GM23248 (cell line): ENCODE data around the gene VSTM2B. TPM values are rescaled to one million over a fixed set of nuclear protein-coding genes. Genes with fewer than 3 reads are reported as not detected.
"Not testable (repeated sequence)": the region's sequence is repeated elsewhere in the genome, so short reads cannot be mapped to it uniquely, and the experiment has no call there.

ENCODE experiments used
- DNase-seq: peaks from one replicate; pipeline ENCODE4 v3.0.0-alpha.2; 2015
- H2AFZ ChIP-seq: fragments of 200-600 bp; sonication (generic); 2 replicates; pipeline ENCODE4 v1.6.1; 2016; ENCODE audit warnings: antibody characterized with exemption
- H3F3A ChIP-seq: fragments of 200-600 bp; sonication (generic); 2 replicates; pipeline ENCODE4 v1.6.1; 2016; ENCODE audit warnings: mild to moderate bottlenecking, antibody characterized with exemption, mixed run types; ENCODE audit not compliant: insufficient read depth
- H3K27ac ChIP-seq: fragments of 200-600 bp; sonication (generic); 2 replicates; pipeline ENCODE4 v1.5.1; 2016; ENCODE audit warnings: mild to moderate bottlenecking
- H3K27me3 ChIP-seq: fragments of 200-600 bp; sonication (generic); replicated peaks from 2 replicates; pipeline ENCODE4 v1.6.1; 2016; ENCODE audit warnings: mild to moderate bottlenecking; ENCODE audit not compliant: insufficient read depth
- H3K36me3 ChIP-seq: fragments of 200-600 bp; sonication (generic); 2 replicates; pipeline ENCODE4 v1.6.1; 2016; ENCODE audit warnings: low read depth, mild to moderate bottlenecking
- H3K4me1 ChIP-seq: fragments of 200-600 bp; sonication (generic); 2 replicates; pipeline ENCODE4 v1.6.1; 2016; ENCODE audit warnings: mild to moderate bottlenecking; ENCODE audit not compliant: insufficient read depth
- H3K4me2 ChIP-seq: fragments of 200-600 bp; sonication (generic); one replicate; pipeline ENCODE4 v1.6.1; 2016; ENCODE audit warnings: mild to moderate bottlenecking; ENCODE audit not compliant: unreplicated experiment
- H3K4me3 ChIP-seq: fragments of 200-600 bp; sonication (generic); 2 replicates; pipeline ENCODE4 v1.5.1; 2016; ENCODE audit warnings: mild to moderate bottlenecking
- H3K79me2 ChIP-seq: fragments of 200-600 bp; sonication (generic); 2 replicates; pipeline ENCODE4 v1.6.1; 2016; ENCODE audit warnings: mild to moderate bottlenecking; ENCODE audit not compliant: insufficient read depth
- H3K9ac ChIP-seq: fragments of 200-600 bp; sonication (generic); 2 replicates; pipeline ENCODE4 v1.6.1; 2016; ENCODE audit warnings: mild to moderate bottlenecking
- H3K9me2 ChIP-seq: fragments of 200-600 bp; sonication (generic); 2 replicates; pipeline ENCODE4 v1.6.1; 2016; ENCODE audit warnings: mixed run types, mild to moderate bottlenecking, moderate library complexity; ENCODE audit not compliant: insufficient read depth
- H3K9me3 ChIP-seq: fragments of 200-600 bp; sonication (generic); one replicate; pipeline ENCODE4 v1.6.1; 2017; ENCODE audit warnings: low read depth
- H4K20me1 ChIP-seq: fragments of 200-600 bp; sonication (generic); 2 replicates; pipeline ENCODE4 v1.6.0; 2016; ENCODE audit not compliant: insufficient read depth
- EZH2 ChIP-seq: fragments of 200-600 bp; sonication (generic); IDR thresholded peaks from 2 replicates; pipeline ENCODE4 v1.6.1; 2018; ENCODE audit warnings: antibody characterized with exemption, mild to moderate bottlenecking; ENCODE audit not compliant: insufficient read depth, poor library complexity, severe bottlenecking
- EZH2phosphoT487 ChIP-seq: fragments of 200-600 bp; sonication (generic); IDR thresholded peaks from 2 replicates; pipeline ENCODE4 v1.6.1; 2018; ENCODE audit warnings: antibody characterized with exemption, moderate library complexity, mild to moderate bottlenecking, low read depth; ENCODE audit not compliant: insufficient read depth
- WGBS, 2 experiments: methylation state at CpG; one replicate each; pipeline ENCODE4 v1.1.6; 2015 to 2017; ENCODE audit warnings: low lambda C conversion rate in 2 of 2, low coverage in 1 of 2; ENCODE audit errors: missing lambda C conversion rate in 2 of 2; 5-methylcytosine and 5-hydroxymethylcytosine counted together
- in situ Hi-C: fragments of 300-500 bp; cut with MboI; formaldehyde crosslinking; loops from 2 replicates; pipeline ENCODE4 v1.15.0; 2020
- polyA plus RNA-seq: library from polyadenylated mRNA; unstranded; fragments of >200 nt; fragmentation: Nextera tagmentation; extraction: Ambion mirVana; gene quantifications from 2 replicates; pipeline ENCODE4 v1.2.1, GENCODE V29; 2016
- total RNA-seq: library from RNA; depleted of rRNA; stranded (reverse); fragments of >200 nt; shearing (Covaris generic); gene quantifications from 2 replicates; pipeline ENCODE4 v1.2.3, GENCODE V29; 2014

VSTM2B gene
- total and polyA plus RNA-seq, 2 experiments from 2014 or later, result not detected

GRCh38 chr19:29483641-29483920, 42.2 kb upstream of the VSTM2B start:
- H2AFZ ChIP-seq, result no peak overlapping the region
- H3K36me3 ChIP-seq, result no peaks in the 10 kb centered on the region
- no peaks in the 10 kb centered on the region for H3F3A ChIP-seq
- H3K4me2 ChIP-seq, result no peak overlapping the region
- no peaks in the 10 kb centered on the region for H3K9me2 ChIP-seq
- H3K4me3 ChIP-seq, result no peak overlapping the region
- no peak overlapping the region for H3K9ac ChIP-seq
- H3K4me1 ChIP-seq, result no peaks in the 10 kb centered on the region
- H3K9me3 ChIP-seq, result no peaks in the 10 kb centered on the region
- no peaks in the 10 kb centered on the region for H4K20me1 ChIP-seq
- 66 to 69% methylated on average over 5 of the region's 5 CpGs for WGBS, 2 experiments
- in situ Hi-C loops, result no loop called here
- DNase-seq, result no peak
- 0 out of 2 replicates have a peak, but pooled peaks cover 8% of the 10 kb centered on the region for H3K27me3 ChIP-seq
- no peak for TF ChIP-seq EZH2
- TF ChIP-seq EZH2phosphoT487, result no peak
- H3K79me2 ChIP-seq, result no peaks in the 10 kb centered on the region
- no peak overlapping the region for H3K27ac ChIP-seq

GRCh38 chr19:29483944-29484581, 41.7 kb upstream of the VSTM2B start:
- Histone ChIP-seq H3K9me3 (no peaks in the 10 kb centered on the region), H3K4me1 (no peaks in the 10 kb centered on the region), H3F3A (no peaks in the 10 kb centered on the region), H3K4me3 (no peak overlapping the region), H3K9ac (no peak overlapping the region), H3K4me2 (no peak overlapping the region), H3K79me2 (no peaks in the 10 kb centered on the region), H2AFZ (no peak overlapping the region), H3K27ac (no peak overlapping the region), H3K27me3 (0 out of 2 replicates have a peak, but pooled peaks cover 8% of the 10 kb centered on the region), H4K20me1 (no peaks in the 10 kb centered on the region), H3K9me2 (no peaks in the 10 kb centered on the region), H3K36me3 (no peaks in the 10 kb centered on the region)
- TF ChIP-seq EZH2, result no peak
- TF ChIP-seq EZH2phosphoT487, result no peak
- in situ Hi-C loops, result no loop called here
- 16 to 25% methylated on average over 6 of the region's 6 CpGs for WGBS, 2 experiments
- DNase-seq, result no peak

- Histone ChIP-seq H4K20me1 (no peaks in the 10 kb centered on the region), H3K27me3 (0 out of 2 replicates have a peak, but pooled peaks cover 8% of the 10 kb centered on the region), H3K79me2 (no peaks in the 10 kb centered on the region), H3K27ac (no peak overlapping the region), H3F3A (no peaks in the 10 kb centered on the region), H3K36me3 (no peaks in the 10 kb centered on the region), H3K4me1 (no peaks in the 10 kb centered on the region), H3K4me2 (no peak overlapping the region), H3K9me2 (no peaks in the 10 kb centered on the region), H3K4me3 (no peak overlapping the region), H3K9me3 (no peaks in the 10 kb centered on the region), H3K9ac (no peak overlapping the region), H2AFZ (no peak overlapping the region)
- in situ Hi-C loops, result no loop called here
- no peak for DNase-seq
- 28 to 31% methylated on average over 6 of the region's 6 CpGs for WGBS, 2 experiments
- TF ChIP-seq EZH2 (no peak), EZH2phosphoT487 (no peak)
These were observed 40.9 kb upstream of the VSTM2B start for GRCh38 chr19:29484876-29485275.

GRCh38 chr19:29485293-29485692, 40.5 kb upstream of the VSTM2B start:
- Histone ChIP-seq H3K9me2 (no peaks in the 10 kb centered on the region), H3K4me3 (no peak overlapping the region), H3K27me3 (0 out of 2 replicates have a peak, but pooled peaks cover 8% of the 10 kb centered on the region), H4K20me1 (no peaks in the 10 kb centered on the region), H3K9ac (no peak overlapping the region), H2AFZ (no peak overlapping the region), H3K36me3 (no peaks in the 10 kb centered on the region), H3K27ac (no peak overlapping the region), H3K4me2 (no peak overlapping the region), H3K9me3 (no peaks in the 10 kb centered on the region), H3K4me1 (no peaks in the 10 kb centered on the region), H3F3A (no peaks in the 10 kb centered on the region), H3K79me2 (no peaks in the 10 kb centered on the region)
- in situ Hi-C loops, result no loop called here
- 20 to 28% methylated on average over 7 of the region's 7 CpGs for WGBS, 2 experiments
- no peak for DNase-seq
- TF ChIP-seq EZH2 (no peak), EZH2phosphoT487 (no peak)

- H3K27me3 ChIP-seq, H3K9me3 ChIP-seq, H3F3A ChIP-seq, H3K4me1 ChIP-seq, H3K4me2 ChIP-seq, in situ Hi-C loops, H3K9ac ChIP-seq, H3K4me3 ChIP-seq, H4K20me1 ChIP-seq, H2AFZ ChIP-seq, H3K79me2 ChIP-seq, DNase-seq, H3K9me2 ChIP-seq, H3K27ac ChIP-seq, H3K36me3 ChIP-seq: not testable (repeated sequence)
- 57 to 64% methylated on average over 9 of the region's 9 CpGs for WGBS, 2 experiments
These were observed 38.8 kb upstream of the VSTM2B start for GRCh38 chr19:29486961-29487360.
